Astrocyte of the cerebellum (primary cell): Measurements from ENCODE around the gene GTF2H4.
"Not testable (repeated sequence)": the region's sequence is repeated elsewhere in the genome, so short reads cannot be mapped to it uniquely, and the experiment has no call there.

Experiments
- DNase-seq: peaks from one replicate; pipeline ENCODE4 v3.0.0-alpha.2; 2011; ENCODE audit warnings: low read depth
- H3K4me3 ChIP-seq: 2 replicates; pipeline ENCODE4 v1.5.1; 2011; ENCODE audit warnings: mild to moderate bottlenecking, low read depth, low read length, moderate library complexity
- CTCF ChIP-seq: IDR thresholded peaks from 2 replicates; pipeline ENCODE4 v1.5.1; 2012; ENCODE audit warnings: low read length, low read depth, moderate library complexity, mild to moderate bottlenecking; ENCODE audit errors: missing control alignments
- in situ Hi-C: cut with HindIII; loops from 2 replicates; pipeline ENCODE4 v1.10.0; 2017; ENCODE audit warnings: low sequenced_read_pairs

GTF2H4 gene

DNA sequence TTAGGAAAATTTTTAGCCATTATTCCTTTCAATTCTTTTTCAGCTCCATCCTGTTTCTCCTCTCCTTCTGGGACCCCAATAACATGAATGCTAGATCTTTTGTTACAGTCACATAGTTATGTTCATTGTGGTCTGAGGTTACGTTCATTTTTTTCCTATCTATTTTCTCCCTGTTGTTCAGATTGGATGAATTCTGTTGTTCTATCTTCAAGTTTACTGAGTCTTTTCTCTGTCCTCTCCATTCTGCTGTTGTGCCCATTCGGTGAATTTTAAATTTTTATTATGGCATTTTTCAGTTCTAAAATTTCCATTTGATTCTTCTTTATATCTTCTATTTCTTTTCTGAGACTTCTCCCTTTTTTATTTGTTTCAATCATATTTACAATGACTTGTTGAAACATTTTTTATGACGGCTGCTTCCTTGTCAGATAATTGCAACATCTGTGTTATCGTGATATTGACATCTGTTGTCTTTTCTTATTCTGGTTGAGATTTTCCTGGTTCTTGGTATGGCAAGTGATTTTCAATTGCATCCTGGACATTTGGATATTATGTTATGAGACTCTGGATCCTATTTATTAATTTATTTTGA, 36.3 kb upstream of the GTF2H4 start:
- no peak for TF ChIP-seq CTCF
- DNase-seq, result no peak
- in situ Hi-C loops, result no loop called here
- H3K4me3 ChIP-seq, result no peak overlapping the region

DNA sequence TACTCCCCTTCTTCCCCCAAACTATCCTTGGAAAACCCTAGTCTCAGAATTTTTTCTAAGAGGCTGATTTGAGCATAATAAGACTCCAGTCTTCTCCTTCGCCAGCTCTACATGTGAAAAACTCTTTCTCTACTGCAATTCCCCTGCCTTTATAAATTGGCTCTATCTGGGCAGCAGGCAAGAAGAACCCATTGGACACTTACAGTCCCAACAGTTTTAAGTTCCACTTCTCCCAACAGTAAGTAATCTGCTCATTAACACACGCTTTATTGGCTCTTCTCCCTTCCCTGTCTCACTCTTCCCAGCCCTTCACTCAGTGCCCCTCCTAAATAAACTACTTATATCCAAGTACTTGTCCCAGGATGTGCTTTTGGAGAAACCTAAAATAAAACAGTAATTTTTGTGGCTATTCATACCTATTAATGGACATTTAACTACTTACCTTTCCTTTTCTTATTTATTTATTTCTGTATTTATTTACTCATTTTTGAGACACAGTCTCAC, 34.8 kb upstream of the GTF2H4 start:
- TF ChIP-seq CTCF, result no peak
- DNase-seq, result no peak
- in situ Hi-C loops, result no loop called here
- H3K4me3 ChIP-seq, result no peak overlapping the region

- in situ Hi-C loops, DNase-seq, H3K4me3 ChIP-seq: not testable (repeated sequence)
Measured at GRCh38 chr6:30873795-30874194, 34.2 kb upstream of the GTF2H4 start.

DNA sequence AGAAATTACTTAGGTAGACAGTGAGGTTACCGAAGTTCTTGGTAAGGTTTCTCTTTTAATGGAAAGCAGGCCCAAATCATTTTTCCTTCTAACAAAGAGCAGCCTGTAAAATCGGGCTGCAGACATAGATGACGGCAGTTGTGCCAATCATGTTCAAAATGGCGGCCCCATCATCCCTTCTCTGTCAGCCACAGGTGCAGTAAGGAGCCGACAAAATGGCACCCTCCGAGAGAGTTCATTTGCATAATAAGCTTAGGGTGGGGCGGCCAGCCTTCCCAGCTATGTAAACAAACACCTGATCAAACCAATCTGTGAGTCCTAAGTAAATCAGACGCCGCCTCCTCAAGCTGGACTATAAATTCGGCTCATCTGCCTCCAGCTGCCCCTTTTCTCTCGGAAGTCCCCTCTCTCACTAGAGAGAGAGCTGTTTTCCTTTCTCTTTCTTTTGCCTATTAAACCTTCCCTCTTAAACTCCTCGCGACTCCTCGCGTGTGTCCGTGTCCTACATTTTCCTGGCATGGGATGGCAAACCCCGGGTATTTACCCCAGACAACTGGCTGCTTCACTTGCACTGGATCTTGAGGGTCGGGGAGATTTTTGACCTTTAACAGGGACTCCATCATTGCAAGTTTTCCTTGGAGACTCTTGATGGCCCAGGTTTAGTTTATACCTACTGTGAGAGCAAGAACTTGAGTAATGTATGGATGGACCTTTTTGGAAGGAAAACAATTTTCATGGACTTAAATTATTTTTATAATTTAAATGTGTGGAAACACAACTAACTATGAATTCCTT, 32.6 kb upstream of the GTF2H4 start:
- DNase-seq, result no peak
- in situ Hi-C loops, result no loop called here
- no peak overlapping the region for H3K4me3 ChIP-seq
- no peak for TF ChIP-seq CTCF

GRCh38 chr6:30876039-30876730, 31.8 kb upstream of the GTF2H4 start:
- peak; percentile 80 for DNase-seq
- H3K4me3 ChIP-seq, result no peak overlapping the region
- in situ Hi-C loops, result no loop called here

DNA sequence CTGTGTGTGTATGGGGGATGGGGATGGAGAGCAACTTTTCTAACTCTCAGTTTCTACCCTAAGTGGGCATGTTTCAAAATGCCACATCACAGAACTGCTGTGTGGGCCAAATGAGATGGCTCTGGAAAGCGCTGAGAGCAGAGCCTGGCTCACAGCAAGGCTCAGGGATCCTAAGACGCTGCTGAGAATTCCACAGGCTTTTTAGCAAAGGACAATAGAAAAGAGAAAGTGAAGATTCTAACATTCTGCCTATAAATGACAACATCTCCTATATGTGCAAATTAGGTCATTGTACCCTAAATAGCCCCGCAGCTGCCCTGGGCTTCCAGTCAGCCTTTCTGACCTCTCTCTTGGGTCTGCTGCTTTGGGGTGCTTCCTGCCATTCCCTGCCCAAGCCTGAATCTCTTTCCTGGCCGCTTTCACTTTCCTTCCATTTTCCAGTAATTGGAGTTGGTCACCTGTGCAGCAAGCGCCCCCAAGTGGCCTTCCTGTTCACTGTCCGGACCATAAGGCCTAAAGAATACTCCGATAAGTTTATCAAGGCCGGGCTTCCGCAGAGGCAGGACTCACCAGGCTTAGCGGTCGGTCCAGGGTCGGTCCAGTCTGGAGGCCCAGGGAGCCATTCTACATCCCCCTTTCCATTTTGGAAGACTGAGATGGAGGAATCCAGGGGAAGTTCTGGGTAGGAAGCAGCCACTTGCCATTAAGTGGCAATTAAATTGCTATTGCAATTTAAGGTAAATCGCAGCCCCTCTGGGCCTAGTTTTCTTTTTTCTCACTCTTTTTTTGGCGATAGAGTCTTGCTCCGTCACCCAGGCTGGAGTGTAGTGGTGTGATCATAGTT, 30.4 kb upstream of the GTF2H4 start:
- DNase-seq, result peak; percentile 84
- H3K4me3 ChIP-seq, result no peak overlapping the region
- in situ Hi-C loops, result no loop called here
- peak; percentile 91 for TF ChIP-seq CTCF

More at GRCh38 chr6:30876039-30876730, 31.8 kb upstream of the GTF2H4 start:
- TF ChIP-seq CTCF, result no peak
